GM10266 (cell line): ENCODE data around the gene ATP4A.

Experiments
- DNase-seq: peaks from one replicate; pipeline ENCODE4 v3.0.0; 2012; ENCODE audit errors: extremely low spot score
- TF ChIP-seq, protein P1 (sequence below): IDR thresholded peaks from 2 replicates; pipeline ENCODE4 v1.5.1; 2012; ENCODE audit warnings: mild to moderate bottlenecking, low read depth; ENCODE audit not compliant: control insufficient read depth, insufficient read depth; ENCODE audit errors: missing control alignments

The ATP4A gene

DNA sequence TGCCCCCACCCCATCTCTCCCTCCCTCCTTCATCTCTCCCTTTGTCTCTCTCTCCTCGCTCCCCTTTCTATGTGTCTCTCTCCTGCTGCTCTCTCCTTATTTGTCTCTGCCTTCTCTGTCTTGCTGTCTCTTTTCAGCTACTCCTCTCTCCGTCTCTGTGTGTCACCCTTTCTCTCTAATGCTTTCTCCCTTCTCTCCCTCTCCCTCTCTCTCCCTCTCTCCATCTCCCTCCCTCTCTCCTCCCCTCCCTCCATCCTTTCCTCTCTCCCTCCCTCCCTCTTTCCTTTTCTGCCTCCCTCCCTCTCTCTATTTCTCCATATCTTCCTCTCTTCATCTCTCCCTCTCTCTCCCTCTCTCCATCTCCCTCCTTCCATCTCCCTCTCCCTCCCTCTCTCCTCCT, 682 bp downstream of the ATP4A start:
- TF ChIP-seq, protein P1, sequence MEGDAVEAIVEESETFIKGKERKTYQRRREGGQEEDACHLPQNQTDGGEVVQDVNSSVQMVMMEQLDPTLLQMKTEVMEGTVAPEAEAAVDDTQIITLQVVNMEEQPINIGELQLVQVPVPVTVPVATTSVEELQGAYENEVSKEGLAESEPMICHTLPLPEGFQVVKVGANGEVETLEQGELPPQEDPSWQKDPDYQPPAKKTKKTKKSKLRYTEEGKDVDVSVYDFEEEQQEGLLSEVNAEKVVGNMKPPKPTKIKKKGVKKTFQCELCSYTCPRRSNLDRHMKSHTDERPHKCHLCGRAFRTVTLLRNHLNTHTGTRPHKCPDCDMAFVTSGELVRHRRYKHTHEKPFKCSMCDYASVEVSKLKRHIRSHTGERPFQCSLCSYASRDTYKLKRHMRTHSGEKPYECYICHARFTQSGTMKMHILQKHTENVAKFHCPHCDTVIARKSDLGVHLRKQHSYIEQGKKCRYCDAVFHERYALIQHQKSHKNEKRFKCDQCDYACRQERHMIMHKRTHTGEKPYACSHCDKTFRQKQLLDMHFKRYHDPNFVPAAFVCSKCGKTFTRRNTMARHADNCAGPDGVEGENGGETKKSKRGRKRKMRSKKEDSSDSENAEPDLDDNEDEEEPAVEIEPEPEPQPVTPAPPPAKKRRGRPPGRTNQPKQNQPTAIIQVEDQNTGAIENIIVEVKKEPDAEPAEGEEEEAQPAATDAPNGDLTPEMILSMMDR: no peak
- no peak for DNase-seq

DNA sequence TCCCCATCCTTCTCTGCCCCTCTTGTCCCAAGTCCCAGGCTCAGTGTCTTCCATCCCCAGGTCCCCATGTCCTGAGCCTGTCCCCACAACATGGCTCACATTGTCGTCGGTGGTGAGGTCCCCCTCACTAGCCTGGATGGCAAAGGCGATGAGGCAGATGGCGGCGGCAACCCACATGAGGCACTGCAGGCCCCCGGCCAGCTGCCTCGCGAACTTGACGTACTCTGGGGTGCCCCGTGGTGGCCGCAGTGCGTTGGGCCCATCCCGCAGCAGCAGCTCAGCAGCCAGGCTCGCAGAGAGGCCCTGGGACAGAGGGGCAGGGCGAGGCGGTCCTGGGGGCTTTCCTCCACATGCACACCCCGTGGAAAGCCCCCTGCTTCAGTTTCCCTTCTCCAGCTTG, 1.1 kb downstream of the ATP4A start:
- TF ChIP-seq, protein P1: no peak
- DNase-seq: no peak

DNA sequence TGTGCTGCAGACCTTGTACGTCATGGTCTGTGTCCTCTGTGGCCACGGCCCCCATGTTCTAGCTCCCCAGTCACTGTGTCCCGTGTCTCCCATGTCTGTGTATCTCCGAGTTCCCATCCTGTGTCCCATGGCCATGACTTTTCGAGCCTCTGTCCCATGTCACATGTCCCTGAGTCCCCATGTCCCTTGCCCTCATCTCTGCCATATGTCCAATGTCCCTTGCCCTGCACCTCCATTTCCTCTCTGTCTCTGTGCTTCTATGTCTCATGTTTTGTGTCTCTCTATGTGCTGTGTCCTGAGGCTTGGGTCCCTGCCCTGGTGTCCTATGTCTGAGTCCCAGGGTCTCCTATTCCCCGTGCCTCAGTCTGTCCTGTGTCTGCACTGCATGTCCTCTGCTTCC, 2.0 kb downstream of the ATP4A start:
- TF ChIP-seq, protein P1: no peak
- DNase-seq: no peak

DNA sequence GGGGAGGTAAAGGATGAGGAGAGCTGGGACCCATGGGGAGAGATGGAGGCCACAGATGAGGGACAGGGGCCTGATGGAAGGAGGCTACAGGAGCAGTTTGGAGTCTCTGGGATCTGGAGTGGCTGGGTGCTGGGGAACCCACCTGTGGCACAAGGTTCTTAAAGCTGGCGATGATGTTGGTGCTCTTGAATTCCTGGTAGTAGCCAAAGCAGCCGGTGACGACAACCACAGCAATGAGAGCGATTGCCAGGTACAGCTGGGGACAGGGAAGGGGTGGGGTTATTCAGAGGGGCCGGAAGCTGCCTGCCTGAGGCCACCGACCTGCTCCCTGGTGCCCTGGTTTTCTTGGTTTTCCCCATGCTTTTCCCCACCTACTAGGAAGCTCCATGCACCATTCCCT, 2.8 kb downstream of the ATP4A start:
- TF ChIP-seq, protein P1: no peak

DNA sequence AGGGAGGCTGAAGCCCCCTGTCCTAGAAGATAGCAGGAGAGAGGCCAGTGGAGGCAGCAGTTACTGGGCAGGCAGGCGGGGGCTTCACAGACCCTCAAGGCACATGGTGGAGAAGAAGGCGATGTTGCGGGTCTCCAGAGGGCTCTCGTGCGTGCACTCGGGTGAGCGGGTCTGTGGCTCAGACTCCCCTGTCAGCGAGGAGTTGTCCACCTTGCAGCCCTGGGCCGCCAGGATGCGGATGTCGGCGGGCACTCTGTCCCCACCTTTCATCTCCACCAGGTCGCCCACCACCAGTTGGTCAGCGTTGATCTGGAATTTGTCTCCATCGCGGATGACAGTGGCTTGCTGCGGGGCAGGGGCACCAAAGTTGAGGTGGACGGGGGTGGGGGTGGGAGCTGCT, 3.2 kb downstream of the ATP4A start:
- DNase-seq: no peak
- TF ChIP-seq, protein P1: no peak

More for the DNA sequence above, 2.8 kb downstream of the ATP4A start:
- DNase-seq: no peak

DNA sequence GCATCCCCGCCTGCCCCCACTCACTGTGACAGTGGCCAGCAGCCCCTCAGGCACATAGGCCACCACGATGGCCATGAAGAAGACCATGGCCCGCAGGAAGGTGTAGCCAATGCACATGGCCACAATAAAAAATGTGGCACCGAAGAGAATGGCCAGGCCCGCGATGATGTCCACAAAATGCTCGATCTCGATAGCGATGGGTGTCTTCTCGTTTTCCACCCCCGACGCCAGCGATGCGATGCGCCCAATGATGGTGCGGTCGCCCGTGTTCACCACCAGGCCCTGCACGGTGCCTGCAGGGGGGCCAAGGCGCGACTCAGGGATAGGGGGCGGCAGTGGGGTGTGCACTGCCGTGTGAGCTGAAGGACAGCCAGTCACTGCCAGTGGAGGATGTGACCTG, 3.7 kb downstream of the ATP4A start:
- no peak for DNase-seq
- TF ChIP-seq, protein P1: no peak

DNA sequence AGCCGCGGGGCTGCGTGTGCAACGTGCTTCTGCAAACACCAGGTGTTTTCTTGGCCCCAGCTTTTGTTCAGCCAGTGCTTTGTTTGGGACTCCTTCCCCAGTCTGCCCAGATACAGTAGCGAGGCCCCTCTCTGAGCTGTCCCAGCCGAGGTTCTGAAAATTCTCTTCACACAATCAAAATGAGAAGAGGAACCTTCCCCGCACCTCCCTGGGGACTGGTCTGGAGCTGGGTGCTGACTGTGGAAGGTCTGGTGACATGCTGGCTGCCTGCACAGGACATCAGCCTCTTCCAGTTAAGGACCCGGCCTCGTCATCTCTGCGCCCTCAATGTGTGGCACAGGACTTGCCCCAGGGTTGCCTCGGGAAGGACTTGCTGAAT, 4.2 kb downstream of the ATP4A start:
- TF ChIP-seq, protein P1: no peak
- DNase-seq: peak; percentile 74
